ENCODE results near the gene MRPL21.
"Not testable (repeated sequence)": the region's sequence is repeated elsewhere in the genome, so short reads cannot be mapped to it uniquely, and the experiment has no call there.

MRPL21 gene

DNA sequence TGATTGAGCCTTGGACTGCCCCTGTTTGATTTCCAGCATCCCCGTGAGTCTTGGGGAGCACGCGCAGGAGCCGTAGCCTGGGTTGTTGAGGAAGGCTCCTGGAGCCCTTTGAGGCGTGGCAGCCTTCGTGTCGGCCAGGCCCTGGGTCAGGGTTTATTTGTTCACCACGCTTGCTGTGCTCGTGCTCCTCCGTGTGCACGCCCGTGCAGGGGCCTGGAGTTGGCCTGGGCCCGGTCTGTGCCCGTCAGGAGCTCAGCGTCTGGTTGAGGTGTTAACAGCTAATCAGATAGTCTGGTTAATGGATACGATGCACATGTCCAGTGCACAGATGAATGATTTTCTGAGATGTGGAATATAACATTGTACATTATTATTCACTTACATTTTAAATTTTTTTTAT, 8.1 kb upstream of the MRPL21 start:
- no peak for DNase-seq (ENCODE audit: low read depth, low spot score)

DNA sequence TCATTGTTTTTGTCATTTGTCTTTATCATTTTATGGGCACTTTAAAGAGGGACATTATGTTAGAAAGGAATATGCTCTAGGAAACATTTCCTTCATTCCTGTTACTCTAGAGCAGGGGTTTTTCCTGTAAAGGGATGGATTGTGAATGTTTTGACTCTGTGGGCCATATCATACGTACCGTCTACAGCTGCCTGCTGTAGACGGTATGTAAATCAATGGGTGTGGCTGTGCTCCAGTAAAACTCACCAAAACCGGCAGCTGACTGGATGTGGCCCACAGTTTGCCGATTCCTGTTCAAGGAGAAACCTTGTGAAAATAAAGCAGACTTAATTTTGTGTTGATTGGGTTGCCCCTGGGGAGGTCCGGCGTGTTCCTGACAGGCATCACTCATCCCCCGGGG, 7.3 kb upstream of the MRPL21 start:
- DNase-seq (ENCODE audit: low read depth, low spot score), result no peak

DNA sequence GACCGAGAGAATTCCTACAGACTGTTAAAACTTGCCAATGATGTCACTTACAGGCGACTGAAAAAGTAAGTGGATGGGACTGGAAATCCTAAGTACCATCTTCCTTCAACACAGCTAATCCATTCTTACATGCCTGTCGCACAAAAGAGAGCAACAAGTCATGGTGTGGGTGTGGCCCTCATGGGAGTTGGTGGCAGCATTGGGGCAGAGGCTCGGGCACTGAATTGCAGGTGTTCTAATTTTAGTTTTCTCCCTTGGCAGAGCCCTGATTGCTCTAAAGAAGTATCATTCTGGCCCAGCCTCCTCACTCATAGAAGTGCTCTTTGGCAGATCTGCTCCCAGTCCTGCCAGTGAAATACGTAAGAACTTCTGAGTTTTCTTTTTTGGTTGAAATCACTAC, 4.6 kb upstream of the MRPL21 start:
- DNase-seq (ENCODE audit: low read depth, low spot score), result no peak

DNA sequence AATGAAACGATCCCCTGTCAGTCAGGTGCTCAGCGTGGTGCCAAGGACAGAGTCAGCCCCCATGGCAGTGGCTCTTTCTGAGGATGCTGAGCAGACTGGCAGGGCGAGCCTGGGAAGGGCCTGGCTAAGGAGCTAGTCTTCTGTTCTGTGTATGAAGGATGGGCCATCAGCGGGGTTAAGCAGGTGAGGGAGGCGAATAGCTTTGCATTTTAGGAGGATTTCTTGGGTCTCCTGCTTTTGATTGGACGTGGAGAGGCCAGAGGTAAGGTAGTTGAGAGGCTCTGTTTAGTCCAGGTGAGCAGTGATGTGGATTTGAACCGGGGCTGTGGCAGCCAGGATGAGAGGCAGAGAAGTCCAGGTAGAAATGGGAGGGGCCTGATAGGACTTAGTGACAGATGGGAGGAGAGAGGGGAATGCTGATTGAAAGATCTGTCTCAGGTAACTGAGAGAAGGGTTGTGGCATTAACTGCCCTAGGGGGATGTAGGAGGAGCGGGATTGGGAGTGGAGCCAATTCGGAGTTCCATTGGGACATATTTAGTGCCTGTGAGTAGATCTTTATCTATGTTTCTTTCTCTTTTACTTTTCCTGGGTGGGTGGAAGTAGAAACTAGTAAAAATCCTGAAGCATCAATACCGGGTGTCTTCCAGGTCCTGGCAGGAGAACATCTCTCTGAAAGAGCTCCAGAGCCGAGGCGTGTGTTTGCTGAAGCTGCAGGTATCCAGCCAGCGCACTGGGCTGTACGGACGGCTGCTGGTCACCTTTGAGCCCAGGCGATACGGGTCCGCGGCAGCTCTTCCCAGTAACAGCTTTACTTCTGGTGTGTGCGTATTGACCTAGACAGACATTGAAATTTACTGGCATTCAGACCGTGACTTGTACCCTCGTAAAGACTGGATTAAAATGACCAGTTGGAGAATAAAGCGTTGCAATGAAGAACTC, 2.1 kb upstream of the MRPL21 start:
- no peak for DNase-seq (ENCODE audit: low read depth, low spot score)

DNA sequence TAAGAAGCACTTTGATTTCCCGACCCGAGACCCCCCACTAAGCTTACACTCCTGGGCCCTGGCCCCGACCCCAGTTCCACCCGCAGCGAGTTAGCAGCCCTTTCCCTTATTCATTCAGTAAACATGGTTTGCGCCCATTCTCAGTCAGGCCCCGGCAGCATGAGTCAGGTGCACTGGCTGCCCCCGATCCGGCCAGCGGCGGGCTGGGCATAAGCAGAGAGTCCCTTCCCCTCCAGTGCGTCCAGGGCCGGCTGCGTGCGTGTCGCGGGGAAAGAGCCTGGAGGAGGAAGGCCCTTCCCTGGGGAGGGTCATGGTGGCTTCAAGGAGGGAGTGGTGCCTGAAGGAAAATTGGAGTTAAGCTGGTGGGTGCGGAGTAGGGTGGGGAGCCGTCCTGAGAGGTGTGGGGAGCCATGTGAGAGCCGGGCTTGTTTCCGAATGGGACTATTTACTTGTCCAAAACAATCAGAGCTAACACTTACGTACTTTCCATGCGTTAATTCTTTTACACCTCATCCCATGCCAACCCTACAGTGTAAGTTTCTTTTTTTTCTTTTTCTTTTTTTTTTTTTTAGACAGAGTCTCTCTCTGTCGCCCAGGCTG, 716 bp upstream of the MRPL21 start:
- DNase-seq (ENCODE audit: low read depth, low spot score), result no peak

DNA sequence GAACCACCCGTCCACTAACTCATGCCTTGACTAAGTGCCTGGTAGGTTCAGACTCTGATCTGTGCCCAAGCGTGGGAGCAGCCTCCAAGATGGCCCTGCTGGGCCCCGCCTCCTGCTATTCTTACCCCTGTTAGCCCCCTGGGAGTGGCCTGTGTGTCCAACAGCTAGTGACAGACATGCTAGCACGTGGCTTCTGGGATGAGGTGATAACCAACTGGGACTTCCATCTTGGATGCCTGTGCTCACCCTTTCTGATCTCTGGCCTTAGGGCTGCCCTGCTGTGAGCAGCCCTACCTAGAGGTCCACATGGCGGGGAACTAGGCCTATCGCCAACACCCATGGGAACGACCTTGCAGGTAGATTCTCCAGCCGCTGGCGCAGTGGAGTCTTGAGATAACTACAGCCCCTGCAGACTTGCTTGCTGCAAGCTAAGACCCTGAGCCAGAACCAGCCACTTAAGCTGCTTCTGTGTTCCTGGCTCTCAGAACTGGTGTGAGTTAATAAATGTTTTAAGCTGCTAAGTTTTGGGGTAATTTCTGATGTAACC, 2.7 kb downstream of the MRPL21 start:
- no peak for DNase-seq (ENCODE audit: low read depth, low spot score)

DNA sequence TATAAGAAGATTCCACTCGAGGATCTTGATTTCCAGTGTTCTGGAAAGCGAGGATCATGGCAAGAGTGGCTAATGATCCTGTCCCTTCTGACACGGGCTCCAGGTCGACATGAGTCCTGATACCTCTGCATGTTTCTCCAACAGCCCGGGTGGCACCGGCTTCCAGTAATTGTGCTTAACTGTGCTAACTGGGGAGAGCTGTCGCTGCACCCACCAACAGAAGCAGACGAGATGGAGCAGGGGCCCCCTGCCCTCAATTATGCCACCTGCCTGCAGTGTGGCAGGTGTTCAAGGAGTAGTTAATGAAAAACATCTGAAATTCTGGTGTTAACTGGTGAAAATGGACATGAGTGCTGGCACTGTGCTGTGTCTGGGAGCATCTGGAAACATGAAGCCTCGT, 6.2 kb downstream of the MRPL21 start:
- no peak for DNase-seq (ENCODE audit: low read depth, low spot score)

DNA sequence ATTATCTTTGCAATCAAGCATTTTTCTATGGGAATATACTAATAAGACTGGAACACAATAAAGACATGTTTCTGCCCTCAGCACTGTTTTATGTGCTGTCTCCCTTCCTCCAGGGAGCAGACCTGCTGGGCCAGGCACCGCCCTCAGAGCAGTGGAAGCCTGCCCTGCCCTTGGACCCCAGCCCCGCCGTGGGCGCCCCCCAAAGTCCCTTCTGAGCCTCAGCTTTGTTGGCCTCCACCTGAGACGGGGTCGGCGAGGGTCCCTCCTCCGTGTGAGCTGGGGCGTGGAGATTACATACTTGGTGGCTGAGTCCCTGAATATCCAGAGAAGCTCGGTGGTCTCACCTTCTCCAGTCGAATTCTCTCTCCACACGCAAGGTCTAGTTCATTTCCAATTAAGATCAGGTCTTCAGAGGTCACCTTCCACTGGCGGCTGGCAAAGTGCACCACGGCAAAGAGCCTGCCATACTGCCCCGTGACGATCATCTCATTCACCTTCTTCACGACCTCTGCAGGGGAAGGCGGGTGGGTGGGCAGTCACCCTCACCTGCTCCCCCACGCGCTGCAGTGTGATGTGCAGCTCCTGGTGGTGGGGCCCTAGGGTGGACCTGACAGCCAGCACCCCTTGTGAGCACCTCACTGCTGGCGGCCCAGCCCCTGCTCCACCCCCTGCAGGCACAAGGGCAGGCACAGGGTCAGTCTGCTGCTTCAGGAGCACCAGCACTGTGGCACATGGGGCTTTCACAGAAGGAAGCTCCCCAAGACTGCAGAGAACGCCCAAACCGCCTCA, 7.3 kb downstream of the MRPL21 start:
- DNase-seq (ENCODE audit: low read depth, low spot score), result no peak

DNA sequence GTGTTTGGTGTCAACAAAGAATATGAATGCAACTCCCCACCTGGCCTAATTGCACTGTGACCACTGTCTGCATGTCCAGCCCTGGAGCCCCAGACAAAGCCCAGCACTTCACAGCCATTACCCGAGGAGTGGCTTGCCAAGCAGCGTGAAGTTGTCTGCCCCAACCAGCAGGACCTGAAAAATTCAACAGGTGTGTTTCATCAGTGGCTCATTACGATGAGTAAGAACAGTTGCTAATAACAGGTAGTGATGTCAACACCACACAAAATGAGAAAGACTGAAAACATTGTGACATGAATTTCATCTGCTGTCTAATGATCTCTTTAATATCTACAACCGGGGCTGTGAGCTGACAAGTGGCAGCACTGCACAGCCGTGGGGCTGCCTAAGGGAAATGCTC, 10.3 kb downstream of the MRPL21 start:
- DNase-seq (ENCODE audit: low read depth, low spot score), result no peak

DNA sequence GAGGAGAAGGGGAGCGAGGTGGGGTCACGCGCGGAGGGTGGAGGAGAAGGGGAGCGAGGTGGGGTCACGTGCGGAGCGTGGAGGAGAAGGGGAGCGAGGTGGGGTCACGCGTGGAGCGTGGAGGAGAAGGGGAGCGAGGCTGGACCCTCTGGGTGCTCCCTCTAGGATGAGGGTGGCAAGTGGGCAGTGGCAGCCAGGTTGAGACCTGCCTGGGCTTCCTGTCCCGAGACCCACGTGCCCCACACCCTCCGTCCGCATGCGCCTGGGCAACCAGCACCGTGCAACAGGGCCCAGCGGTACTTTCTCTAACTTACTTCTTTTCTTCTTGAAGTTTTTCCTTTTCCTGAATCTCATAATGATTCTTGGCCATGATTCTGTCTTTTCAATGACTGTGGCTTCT, 11.1 kb downstream of the MRPL21 start:
- no peak for DNase-seq (ENCODE audit: low read depth, low spot score)

DNA sequence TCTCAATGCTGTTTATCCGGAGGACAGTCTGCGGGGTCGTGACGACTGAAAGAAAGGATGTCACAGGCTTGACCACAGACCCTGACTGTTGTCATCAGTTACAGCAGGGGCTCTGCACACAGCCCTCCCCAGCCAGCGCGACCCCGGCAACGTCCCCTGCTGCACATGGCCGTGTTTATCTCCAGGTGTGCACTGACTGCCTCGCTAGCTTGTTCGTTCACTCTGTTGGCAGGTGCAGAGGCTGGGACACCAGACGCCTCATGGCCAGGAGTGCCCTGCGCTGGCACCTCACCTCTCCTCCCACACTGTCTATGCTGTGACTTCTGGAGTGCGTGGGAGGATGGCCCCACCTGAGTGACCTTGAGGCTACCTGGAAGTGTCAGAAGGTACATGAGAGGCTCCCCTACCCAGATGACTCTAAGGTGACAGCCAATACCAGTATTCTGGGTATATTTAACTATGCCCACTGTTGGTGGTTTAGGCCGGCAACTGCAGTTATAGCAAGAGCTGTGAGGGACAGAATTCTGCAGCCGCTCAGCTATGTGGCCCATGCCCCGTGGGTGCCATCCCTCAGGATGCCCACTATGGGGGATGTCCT, 12.2 kb downstream of the MRPL21 start:
- DNase-seq (ENCODE audit: low read depth, low spot score), result no peak

DNA sequence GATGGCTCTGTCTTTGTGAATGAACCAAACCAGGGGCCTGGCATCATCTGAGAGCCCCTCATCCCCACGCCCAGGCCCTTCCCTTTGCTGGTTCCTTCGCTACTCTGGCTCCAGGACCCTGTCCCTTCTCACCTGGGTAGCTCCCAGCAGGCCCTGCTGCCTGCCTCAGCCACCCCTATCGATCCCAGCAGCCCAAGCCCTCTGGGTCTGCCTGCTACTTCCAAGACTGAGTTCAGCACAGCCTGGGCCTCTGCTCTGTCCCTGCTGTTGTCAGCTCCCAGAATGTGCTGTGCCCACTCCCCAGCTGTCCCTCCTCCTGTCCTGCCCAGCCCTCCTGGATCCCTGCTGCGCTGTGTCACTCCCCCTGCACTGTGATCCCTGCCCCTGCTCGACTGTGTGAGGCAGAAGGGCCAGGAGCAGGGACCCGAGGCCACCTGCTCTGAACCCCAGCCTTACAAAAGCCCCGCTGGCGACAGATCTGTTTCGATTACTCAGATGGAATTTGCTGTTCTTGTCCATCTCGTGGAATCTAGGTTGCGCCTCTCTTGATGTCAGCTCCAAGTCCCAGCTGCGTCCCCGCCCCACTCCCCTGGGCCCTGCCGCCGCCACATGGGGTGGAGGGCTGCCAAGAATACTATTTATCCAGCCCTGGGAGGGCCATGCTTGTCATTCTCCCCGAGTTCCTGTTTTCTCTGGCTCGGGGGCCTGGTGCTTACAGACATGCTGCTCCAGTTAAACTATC, 13.0 kb downstream of the MRPL21 start:
- peak; percentile 95 for DNase-seq (ENCODE audit: low read depth, low spot score)

DNA sequence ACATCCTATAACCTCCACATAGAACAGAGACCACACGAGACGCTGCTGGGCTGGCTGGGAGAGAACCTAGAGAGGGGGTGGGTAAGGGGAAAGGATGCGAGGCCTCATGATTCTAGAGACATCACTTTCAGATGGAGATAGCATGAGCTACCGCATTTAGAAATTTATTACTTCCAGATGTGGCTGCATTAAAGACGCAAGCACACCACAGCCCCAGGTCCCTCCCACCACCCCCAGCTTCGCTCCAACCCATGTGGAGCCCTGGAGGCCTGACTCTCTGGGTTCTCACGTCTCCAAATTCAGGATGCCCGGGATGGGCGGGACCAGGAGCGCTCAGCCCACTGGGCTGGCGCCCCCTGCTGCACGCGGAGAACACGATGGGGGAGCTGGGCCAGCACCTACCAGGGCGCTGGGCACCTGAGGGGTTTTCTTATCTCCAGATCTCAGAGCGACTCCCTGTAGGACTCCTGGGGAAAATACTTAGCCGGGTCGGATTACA, 13.6 kb downstream of the MRPL21 start:
- DNase-seq (ENCODE audit: low read depth, low spot score), result peak; percentile 97

DNA sequence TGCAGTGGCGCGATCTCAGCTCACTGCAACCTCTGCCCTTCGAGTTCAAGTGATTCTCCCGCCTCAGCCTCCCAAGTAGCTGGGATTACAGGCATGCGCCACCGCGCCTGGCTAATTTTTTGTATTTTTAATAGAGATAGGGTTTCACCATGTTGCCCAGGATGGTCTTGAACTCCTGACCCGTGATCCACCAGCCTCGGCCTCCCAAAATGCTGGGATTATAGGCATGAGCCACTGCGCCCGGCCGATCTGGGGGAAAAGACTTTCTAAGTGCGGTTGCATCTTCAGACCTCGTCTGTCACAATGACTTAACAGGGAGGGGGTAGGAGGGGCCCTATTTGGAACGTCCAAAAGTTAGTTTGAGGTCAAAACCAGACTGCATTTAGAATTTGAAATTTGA, 18.8 kb downstream of the MRPL21 start:
- not testable (repeated sequence) for DNase-seq (ENCODE audit: low read depth, low spot score)

DNA sequence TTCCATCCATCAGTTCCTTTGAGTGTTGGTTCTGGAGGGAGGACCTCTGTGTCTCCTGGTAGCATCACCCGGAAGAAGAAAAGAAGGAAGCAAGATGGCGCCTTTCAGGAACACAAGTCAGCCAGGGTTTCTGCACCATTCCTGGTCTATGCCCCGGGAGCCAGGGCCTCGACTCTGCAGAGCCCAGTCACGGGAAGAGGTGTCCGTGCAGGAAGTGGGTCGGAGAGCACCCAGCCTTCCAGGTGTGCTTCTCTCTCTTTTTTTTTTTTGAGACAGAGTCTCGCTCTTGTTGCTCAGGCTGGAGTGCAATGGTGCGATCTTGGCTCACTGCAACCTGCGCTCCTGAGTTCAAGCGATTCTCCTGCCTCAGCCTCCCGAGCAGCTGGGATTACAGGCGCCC, 21.2 kb downstream of the MRPL21 start:
- DNase-seq (ENCODE audit: low read depth, low spot score), result no peak

DNA sequence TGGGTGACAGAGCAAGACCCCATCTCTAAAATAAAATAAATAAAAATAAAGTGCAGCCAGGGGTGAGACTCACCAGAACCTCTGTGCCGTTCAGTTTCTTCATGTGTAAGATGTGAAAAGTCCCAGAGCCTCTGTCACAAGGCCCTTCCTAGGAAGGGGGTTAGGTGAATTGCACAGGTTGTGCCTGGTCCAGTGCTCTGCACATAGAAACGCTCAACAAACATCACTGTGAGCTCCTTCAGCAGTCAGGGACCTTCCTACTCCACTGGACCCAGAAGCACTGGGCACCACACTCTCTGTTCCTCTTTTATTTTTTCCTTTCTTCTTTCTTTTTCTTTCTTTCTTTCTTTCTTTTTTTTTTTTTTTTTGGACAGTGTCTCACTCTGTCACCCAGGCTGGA, 22.3 kb downstream of the MRPL21 start:
- DNase-seq (ENCODE audit: low read depth, low spot score), result no peak

DNA sequence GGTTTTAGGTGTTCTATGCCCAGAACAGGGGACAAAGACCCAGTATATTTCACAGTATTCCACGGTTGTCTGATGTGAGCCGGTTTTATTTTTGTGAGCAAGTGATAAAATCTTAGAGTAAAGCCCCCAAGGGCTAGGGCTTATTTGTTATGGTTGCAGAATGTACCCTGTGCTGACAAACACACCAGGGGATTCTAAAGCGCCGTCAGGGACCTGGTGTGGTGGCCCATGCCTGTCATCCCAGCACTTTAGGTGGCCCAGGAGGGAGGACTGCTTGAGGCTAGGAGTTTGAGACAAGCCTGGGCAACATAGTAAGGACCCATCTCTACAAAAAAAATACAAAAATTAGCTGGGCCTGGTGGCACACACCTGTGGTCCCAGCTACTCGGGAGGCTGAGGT, 22.8 kb downstream of the MRPL21 start:
- DNase-seq (ENCODE audit: low read depth, low spot score), result no peak

DNA sequence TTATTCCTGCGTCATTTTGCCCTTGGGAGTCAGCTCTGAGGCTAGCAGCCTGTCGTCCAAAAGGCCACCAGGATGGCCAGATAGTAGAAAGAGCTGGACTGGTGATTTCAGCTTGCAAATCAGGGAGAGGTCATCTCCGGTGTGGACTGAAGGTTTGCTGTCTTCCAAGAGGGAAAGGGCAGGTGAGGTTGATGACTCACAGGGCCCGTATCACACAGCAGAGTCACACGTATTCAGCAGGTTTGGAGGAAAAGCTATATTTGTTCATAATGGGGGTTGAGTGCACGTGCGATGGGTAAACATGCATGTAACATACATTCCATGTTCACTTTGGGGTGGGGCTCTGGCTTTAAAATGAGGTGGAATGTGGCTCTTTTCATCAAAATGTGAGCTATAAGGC, 25.6 kb downstream of the MRPL21 start:
- no peak for DNase-seq (ENCODE audit: low read depth, low spot score)

DNA sequence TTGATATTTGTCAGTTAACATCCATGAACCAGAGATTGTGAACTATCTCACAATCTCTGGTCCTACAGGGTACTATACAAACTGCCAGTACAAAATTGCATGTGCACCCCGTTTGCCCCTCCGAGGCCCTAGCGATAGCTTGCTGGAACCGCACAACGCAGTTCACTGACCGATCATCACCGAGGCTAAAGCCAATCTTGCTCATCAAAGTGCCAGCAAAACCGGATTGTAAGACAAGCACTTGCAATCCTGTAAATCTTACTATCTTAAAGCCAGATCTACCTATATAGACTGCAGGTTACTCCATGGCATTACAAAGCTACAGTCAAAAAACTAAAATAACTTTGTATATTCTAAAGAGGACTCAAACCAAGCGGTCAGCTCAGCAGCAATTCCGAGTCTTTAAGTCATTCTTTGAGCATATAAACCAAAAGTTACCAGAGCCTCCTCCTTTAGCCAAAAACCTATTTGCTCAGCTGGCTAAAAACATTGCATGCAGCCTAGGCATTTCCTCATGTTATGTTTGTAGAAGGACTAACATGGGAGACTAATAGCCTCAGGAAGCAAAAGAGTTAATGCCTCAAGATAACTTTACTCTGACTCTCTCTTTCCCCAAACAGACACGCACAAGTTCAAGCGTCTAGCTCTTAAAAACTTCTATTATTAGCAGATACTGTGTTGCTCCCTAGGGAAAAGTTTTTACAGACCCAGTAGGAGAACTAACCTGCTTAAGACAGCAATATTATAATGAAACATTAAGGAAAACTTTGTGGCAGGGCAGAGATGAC, 31.2 kb downstream of the MRPL21 start:
- peak; percentile 52 for DNase-seq (ENCODE audit: low read depth, low spot score)

DNA sequence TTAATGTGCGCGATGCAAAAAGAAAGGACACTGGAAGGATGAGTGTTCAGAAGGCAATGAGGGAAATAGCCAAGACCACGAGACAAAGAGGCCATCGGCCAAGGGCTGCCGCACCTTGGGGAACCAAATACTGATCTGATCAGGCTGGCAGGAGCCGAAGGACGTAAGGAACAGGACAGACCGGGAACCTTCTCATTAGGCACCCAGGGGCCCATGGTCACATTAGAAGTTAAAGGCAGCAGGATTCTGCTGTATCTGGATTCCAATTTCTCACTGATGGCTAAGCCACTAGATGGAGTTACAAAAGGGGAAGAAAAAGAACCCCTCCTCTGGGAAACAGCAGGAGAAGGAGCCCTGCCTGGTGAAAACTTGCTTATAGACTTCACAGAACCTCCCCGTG, 33.2 kb downstream of the MRPL21 start:
- no peak for DNase-seq (ENCODE audit: low read depth, low spot score)
